Measurements from ENCODE around the gene TENM4. TPM values are rescaled to one million over a fixed set of nuclear protein-coding genes. Genes with fewer than 3 reads are reported as not detected.

TENM4 gene
- total and polyA plus RNA-seq, 2 of the 8 experiments (the other 6 are each of a cell fraction or from before 2014, with no cell fraction given) = 3.5 to 7.2 TPM

DNA sequence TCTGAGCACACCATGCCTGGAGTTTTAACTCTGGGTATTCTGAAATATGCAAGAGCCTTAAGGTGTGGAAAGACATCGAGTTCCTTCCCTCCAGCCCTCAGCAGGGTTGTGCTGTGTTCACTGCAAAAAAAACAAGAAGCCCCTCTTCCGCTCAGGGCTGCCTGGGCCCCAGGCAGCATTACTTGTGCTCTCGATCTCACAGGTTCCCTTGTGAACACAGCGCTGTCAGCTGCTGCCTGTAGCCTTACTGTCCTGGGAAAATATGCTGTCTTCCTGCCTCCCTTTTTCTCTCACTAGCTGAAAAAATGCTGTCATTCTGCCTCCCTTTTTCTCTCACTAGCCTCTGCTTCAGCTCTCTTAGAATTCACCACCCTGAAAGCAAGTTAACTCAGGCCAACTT is 15.7 kb upstream of the TENM4 start:
- no peaks in the 10 kb centered on the region for H4K20me1 ChIP-seq (replicated peaks in 1 of 2; ENCODE audit: control insufficient read depth in 1 of 2, insufficient read depth in 2 of 2, low read length in 2 of 2)
- H3K23me2 ChIP-seq (ENCODE audit: low read depth, low read length) = no peaks in the 10 kb centered on the region
- no peak overlapping the region for H2BK120ac ChIP-seq (replicated peaks; ENCODE audit: low read depth, low read length)
- no peaks in the 10 kb centered on the region for H3K36me3 ChIP-seq (ENCODE audit: control insufficient read depth in 2 of 4, insufficient read depth in 4 of 4, low read length in 3 of 4)
- ChIA-PET POLR2A (ENCODE audit: partially characterized antibody) (interaction anchor here (1.5 kb wide), 1 partner anchor 17 kb away, joined by 4 read pairs; no protein-coding TSS in a partner anchor), CTCF (ENCODE audit: partially characterized antibody) (interaction anchor here (1.1 to 11.2 kb wide), 4 partner anchors 11 to 55 kb away, joined by 5 to 136 read pairs (median 16); no protein-coding TSS in a partner anchor)
- H2BK20ac ChIP-seq (ENCODE audit: low read length) = no peak overlapping the region
- H3K18ac ChIP-seq (ENCODE audit: extremely low read depth, low read length) = no peak overlapping the region
- 0 out of 2 replicates have a peak overlapping the region, but pooled peaks have one; percentile 6 for H2BK12ac ChIP-seq (ENCODE audit: low read depth, low read length)
- H3K27me3 ChIP-seq (replicated peaks in 1 of 4; ENCODE audit: control insufficient read depth in 3 of 4, extremely low read depth in 1 of 4, insufficient read depth in 3 of 4, low read length in 3 of 4) = no peaks in the 10 kb centered on the region
- H3K4me1 ChIP-seq (replicated peaks in 1 of 4; ENCODE audit: control insufficient read depth in 3 of 4, insufficient read depth in 4 of 4, low read length in 3 of 4) = no peaks in the 10 kb centered on the region; a peak in 1 of 7 replicates
- no peak overlapping the region for H4K8ac ChIP-seq (ENCODE audit: extremely low read depth, insufficient read depth, low read length)
- no peak overlapping the region for H4K5ac ChIP-seq (ENCODE audit: insufficient read length, low read depth, low read length)
- TF ChIP-seq HDAC2 (IDR thresholded peaks at IDR 0.05; ENCODE audit: borderline replicate concordance in 1 of 2, low read depth in 2 of 2, low read length in 2 of 2) = no peak
- TF ChIP-seq FOSL1 (IDR thresholded peaks at IDR 0.05; ENCODE audit: insufficient read depth, low read depth, low read length) = no peak
- TF ChIP-seq CEBPB (IDR thresholded peaks at IDR 0.05; ENCODE audit: low read depth, low read length) = no peak
- TF ChIP-seq KDM5A (IDR thresholded peaks at IDR 0.05; ENCODE audit: low read length) = no peak
- no peak for TF ChIP-seq RFX5 (IDR thresholded peaks at IDR 0.05; ENCODE audit: borderline replicate concordance, low read depth, low read length)
- TF ChIP-seq EGR1 (IDR thresholded peaks at IDR 0.05; ENCODE audit: borderline replicate concordance, low read depth, low read length) = no peak
- no peak for TF ChIP-seq SP1 (IDR thresholded peaks at IDR 0.05; ENCODE audit: low read depth, low read length)
- no peak for TF ChIP-seq TCF12 (IDR thresholded peaks at IDR 0.05; ENCODE audit: low read depth, low read length)
- TF ChIP-seq POLR2AphosphoS5 (IDR thresholded peaks at IDR 0.05; ENCODE audit: low read depth, low read length) = no peak
- no peak for TF ChIP-seq KDM4A (IDR thresholded peaks at IDR 0.05; ENCODE audit: low read depth, low read length, severe bottlenecking)
- no peak for TF ChIP-seq SUZ12 (IDR thresholded peaks at IDR 0.05; ENCODE audit: low read length)
- no peak for TF ChIP-seq POU5F1 (IDR thresholded peaks at IDR 0.05; ENCODE audit: low read depth, low read length)
- TF ChIP-seq, protein P1, sequence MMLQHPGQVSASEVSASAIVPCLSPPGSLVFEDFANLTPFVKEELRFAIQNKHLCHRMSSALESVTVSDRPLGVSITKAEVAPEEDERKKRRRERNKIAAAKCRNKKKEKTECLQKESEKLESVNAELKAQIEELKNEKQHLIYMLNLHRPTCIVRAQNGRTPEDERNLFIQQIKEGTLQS (IDR thresholded peaks at IDR 0.05; ENCODE audit: insufficient read depth, low read depth, low read length) = no peak
- TF ChIP-seq ASH2L (IDR thresholded peaks at IDR 0.05; ENCODE audit: low read length) = no peak
- no peaks in the 10 kb centered on the region for H3K9me3 ChIP-seq (ENCODE audit: insufficient read depth in 2 of 2, low read depth in 1 of 2, low read length in 1 of 2)
- FAIRE-seq = no peak
- no peak overlapping the region for H3K14ac ChIP-seq (ENCODE audit: insufficient read length)
- DNase-seq (ENCODE audit: low read depth in 1 of 2, low spot score in 2 of 2) = no peak
- H3K9ac ChIP-seq (replicated peaks in 1 of 4; ENCODE audit: extremely low read depth in 1 of 4, low read depth in 3 of 4, low read length in 3 of 4) = no peak overlapping the region
- no peak overlapping the region for H3K23ac ChIP-seq (ENCODE audit: insufficient read length)
- H3K4me2 ChIP-seq (ENCODE audit: insufficient read depth in 1 of 2, low read depth in 2 of 2, low read length in 2 of 2) = no peak overlapping the region
- H4K91ac ChIP-seq (replicated peaks; ENCODE audit: insufficient read length, low read length) = no peak overlapping the region
- WGBS, 2 experiments (ENCODE audit: extremely low coverage in 1 of 2, insufficient coverage in 1 of 2, insufficient read length in 1 of 2, insufficient replicate concordance in 2 of 2, low coverage in 1 of 2, low lambda C conversion rate in 2 of 2, missing lambda C conversion rate in 1 of 2) = 79% methylated on average over 4 of the region's 4 CpGs; no CpG with 5 or more reads in 1 of the 2 experiments
- no peaks in the 10 kb centered on the region for H3K79me1 ChIP-seq (ENCODE audit: low read depth, low read length)
- no peaks in the 10 kb centered on the region for H3K79me2 ChIP-seq (ENCODE audit: control insufficient read depth in 1 of 2, insufficient read depth in 2 of 2, low read length in 2 of 2)
- no peak overlapping the region for H3K4ac ChIP-seq (replicated peaks; ENCODE audit: insufficient read length, low read depth, low read length)
- H3K56ac ChIP-seq (replicated peaks; ENCODE audit: insufficient read length, low read depth, low read length) = no peak overlapping the region
- no peak overlapping the region for H3K27ac ChIP-seq (ENCODE audit: low read depth, low read length)
- H2BK15ac ChIP-seq (ENCODE audit: low read length) = no peak overlapping the region
- no peak overlapping the region for H2AK5ac ChIP-seq (ENCODE audit: low read depth, low read length)
- peak overlapping the region; percentile 31; the same call in 1 of the 2 replicates for H2AFZ ChIP-seq (ENCODE audit: low read length)
- no peak overlapping the region for H2BK5ac ChIP-seq (ENCODE audit: low read depth, low read length)
- H3K4me3 ChIP-seq (ENCODE audit: extremely low read depth in 1 of 4, insufficient read depth in 2 of 4, low read depth in 3 of 4, low read length in 4 of 4) = no peak overlapping the region
